H1 (cell line): ENCODE results near the gene R3HDM2. TPM values are rescaled to one million over a fixed set of nuclear protein-coding genes. Genes with fewer than 3 reads are reported as not detected.

Experiments
- CTCF ChIA-PET: fragments of 300-600 bp; sonication (Branson Sonifier 250); formaldehyde crosslinking; loops from one replicate; lab custom pipeline; 2021; ENCODE audit not compliant: partially characterized antibody; lab: Charles Lee
- POLR2A ChIA-PET: fragments of 300-600 bp; sonication (Branson Sonifier 250); formaldehyde crosslinking; loops from one replicate; lab custom pipeline; 2021; ENCODE audit warnings: inconsistent platforms; ENCODE audit not compliant: partially characterized antibody; lab: Charles Lee
- DNase-seq, 2 experiments: peaks; one replicate each; pipeline versions ENCODE4 v3.0.0 to v3.0.0-alpha.2; 2010 to 2022; ENCODE audit warnings: low spot score in 2 of 2, low read depth in 1 of 2, mixed read lengths in 1 of 2
- FAIRE-seq: peaks from 2 replicates; lab custom pipeline; 2011; peaks lifted over from hg19 to GRCh38; lab: Jason Lieb, UNC
- H2AFZ ChIP-seq: 2 replicates; pipeline ENCODE4 v1.8.1; 2012; ENCODE audit warnings: low read length, inconsistent platforms
- H2AK5ac ChIP-seq: 2 replicates; pipeline ENCODE4 v1.6.1; 2013; ENCODE audit warnings: low read depth, low read length
- H2BK120ac ChIP-seq: replicated peaks from 2 replicates; pipeline ENCODE3; 2013; ENCODE audit warnings: low read depth, low read length, inconsistent platforms
- H2BK12ac ChIP-seq: 2 replicates; pipeline ENCODE4 v1.6.1; 2013; ENCODE audit warnings: low read depth, low read length
- H2BK15ac ChIP-seq: 2 replicates; pipeline ENCODE4 v1.6.1; 2013; ENCODE audit warnings: low read length
- H2BK20ac ChIP-seq: 2 replicates; pipeline ENCODE4 v1.6.1; 2013; ENCODE audit warnings: low read length
- H2BK5ac ChIP-seq: 2 replicates; pipeline ENCODE4 v1.6.1; 2013; ENCODE audit warnings: low read depth, low read length
- H3K14ac ChIP-seq: 2 replicates; pipeline ENCODE4 v1.6.1; 2013; ENCODE audit warnings: inconsistent platforms; ENCODE audit not compliant: insufficient read length
- H3K18ac ChIP-seq: 2 replicates; pipeline ENCODE4 v1.6.1; 2013; ENCODE audit warnings: low read length; ENCODE audit errors: extremely low read depth
- H3K23ac ChIP-seq: 2 replicates; pipeline ENCODE4 v1.6.1; 2013; ENCODE audit warnings: inconsistent platforms; ENCODE audit not compliant: insufficient read length
- H3K23me2 ChIP-seq: 2 replicates; pipeline ENCODE4 v1.6.1; 2013; ENCODE audit warnings: low read depth, low read length
- H3K27ac ChIP-seq: 2 replicates; pipeline ENCODE4 v1.6.1; 2011; ENCODE audit warnings: low read depth, low read length, inconsistent platforms
- H3K27me3 ChIP-seq, 4 experiments: replicated peaks in 1 of 4; 1 replicate in 1 of 4; 2 replicates in 3 of 4; pipeline versions ENCODE4 v1.6.1 to v1.8.1; 2011 to 2013; ENCODE audit warnings: low read length in 3 of 4, mild to moderate bottlenecking in 3 of 4, inconsistent platforms in 2 of 4, mixed read lengths in 2 of 4, moderate library complexity in 1 of 4; ENCODE audit not compliant: control insufficient read depth in 3 of 4, insufficient read depth in 3 of 4; ENCODE audit errors: extremely low read depth in 1 of 4
- H3K36me3 ChIP-seq, 4 experiments: 2 replicates each; pipeline versions ENCODE4 v1.6.1 to v1.8.1; 2011 to 2013; ENCODE audit warnings: mild to moderate bottlenecking in 4 of 4, low read length in 3 of 4, moderate library complexity in 2 of 4, control low read depth in 1 of 4, inconsistent platforms in 1 of 4; ENCODE audit not compliant: insufficient read depth in 4 of 4, control insufficient read depth in 2 of 4
- H3K4ac ChIP-seq: replicated peaks from 2 replicates; pipeline ENCODE3; 2013; ENCODE audit warnings: low read length, low read depth, mixed read lengths, inconsistent platforms; ENCODE audit not compliant: insufficient read length
- H3K4me1 ChIP-seq, 4 experiments: replicated peaks in 1 of 4; 1 replicate in 1 of 4; 2 replicates in 3 of 4; pipeline versions ENCODE4 v1.6.1 to v1.8.1; 2011 to 2013; ENCODE audit warnings: low read length in 3 of 4, inconsistent platforms in 2 of 4, mixed read lengths in 1 of 4; ENCODE audit not compliant: insufficient read depth in 4 of 4, control insufficient read depth in 3 of 4
- H3K4me2 ChIP-seq, 2 experiments: 2 replicates each; pipeline versions ENCODE4 v1.6.1 to v1.8.1; 2011 to 2013; ENCODE audit warnings: low read depth in 2 of 2, low read length in 2 of 2, control low read depth in 1 of 2, inconsistent platforms in 1 of 2, mild to moderate bottlenecking in 1 of 2; ENCODE audit not compliant: insufficient read depth in 1 of 2
- H3K4me3 ChIP-seq, 4 experiments: fragments of 200-600, 300-600 bp in 1 of 4; sonication (generic), shearing (Covaris generic), sonication (Bioruptor Twin) in 1 of 4; 2 replicates each; pipeline versions ENCODE4 v1.5.1 to v1.8.1; 2011 to 2016; ENCODE audit warnings: low read length in 4 of 4, low read depth in 3 of 4, control low read depth in 2 of 4, inconsistent platforms in 2 of 4, mild to moderate bottlenecking in 2 of 4, mixed read lengths in 1 of 4, moderate library complexity in 1 of 4; ENCODE audit not compliant: insufficient read depth in 2 of 4; ENCODE audit errors: extremely low read depth in 1 of 4
- H3K56ac ChIP-seq: replicated peaks from 2 replicates; pipeline ENCODE3; 2013; ENCODE audit warnings: low read depth, mild to moderate bottlenecking, mixed read lengths, low read length, inconsistent platforms; ENCODE audit not compliant: insufficient read length
- H3K79me1 ChIP-seq: 2 replicates; pipeline ENCODE4 v1.6.1; 2013; ENCODE audit warnings: low read depth, low read length, control low read depth
- H3K79me2 ChIP-seq, 2 experiments: 2 replicates each; pipeline versions ENCODE4 v1.6.1 to v1.8.1; 2012 to 2013; ENCODE audit warnings: low read length in 2 of 2, mild to moderate bottlenecking in 2 of 2, inconsistent platforms in 1 of 2; ENCODE audit not compliant: insufficient read depth in 2 of 2, control insufficient read depth in 1 of 2
- H3K9ac ChIP-seq, 4 experiments: replicated peaks in 1 of 4; 1 replicate in 1 of 4; 2 replicates in 3 of 4; pipeline versions ENCODE4 v1.6.1 to v1.8.1; 2011 to 2013; ENCODE audit warnings: low read depth in 3 of 4, low read length in 3 of 4, control low read depth in 2 of 4, mild to moderate bottlenecking in 2 of 4, moderate library complexity in 2 of 4, inconsistent platforms in 1 of 4; ENCODE audit errors: extremely low read depth in 1 of 4
- H3K9me3 ChIP-seq, 2 experiments: 2 replicates each; pipeline versions ENCODE4 v1.6.1 to v1.8.1; 2012 to 2013; ENCODE audit warnings: mild to moderate bottlenecking in 2 of 2, moderate library complexity in 2 of 2, control low read depth in 1 of 2, inconsistent platforms in 1 of 2, low read depth in 1 of 2, low read length in 1 of 2, mixed read lengths in 1 of 2; ENCODE audit not compliant: insufficient read depth in 2 of 2
- H4K20me1 ChIP-seq, 2 experiments: replicated peaks in 1 of 2; 2 replicates each; pipeline versions ENCODE3 to v1.8.1; 2011 to 2013; ENCODE audit warnings: inconsistent platforms in 2 of 2, low read length in 2 of 2, mild to moderate bottlenecking in 1 of 2; ENCODE audit not compliant: insufficient read depth in 2 of 2, control insufficient read depth in 1 of 2
- H4K5ac ChIP-seq: 2 replicates; pipeline ENCODE4 v1.6.1; 2013; ENCODE audit warnings: low read length, low read depth, mixed read lengths, inconsistent platforms; ENCODE audit not compliant: insufficient read length
- H4K8ac ChIP-seq: 2 replicates; pipeline ENCODE4 v1.8.0; 2013; ENCODE audit warnings: mild to moderate bottlenecking, moderate library complexity, low read length, inconsistent platforms; ENCODE audit not compliant: insufficient read depth; ENCODE audit errors: extremely low read depth
- H4K91ac ChIP-seq: replicated peaks from 2 replicates; pipeline ENCODE3; 2013; ENCODE audit warnings: low read length, mixed read lengths, inconsistent platforms; ENCODE audit not compliant: insufficient read length
- CBX5 ChIP-seq: fragments of 300-800, 300-1000 bp; sonication (generic); IDR thresholded peaks from 2 replicates; pipeline ENCODE4 v1.7.1; 2016; ENCODE audit warnings: antibody characterized with exemption, low read length, low read depth
- FOSL1 ChIP-seq: IDR thresholded peaks from 2 replicates; pipeline ENCODE4 v1.6.1; 2011; ENCODE audit warnings: mild to moderate bottlenecking, low read depth, low read length, moderate library complexity; ENCODE audit not compliant: insufficient read depth
- MAFK ChIP-seq: IDR thresholded peaks from 2 replicates; pipeline ENCODE4 v1.6.1; 2012; ENCODE audit warnings: low read depth, mild to moderate bottlenecking, improper control_type of control experiment, low read length
- RFX5 ChIP-seq: IDR thresholded peaks from 2 replicates; pipeline ENCODE4 v1.6.1; 2011; ENCODE audit warnings: low read depth, low read length, improper control_type of control experiment, borderline replicate concordance
- SAP30 ChIP-seq: fragments of 300-600 bp; sonication (generic); IDR thresholded peaks from 2 replicates; pipeline ENCODE4 v1.7.1; 2012; ENCODE audit warnings: low read length, moderate library complexity, mild to moderate bottlenecking, inconsistent platforms; ENCODE audit not compliant: insufficient read depth, insufficient replicate concordance
- SIN3A ChIP-seq, 2 experiments: IDR thresholded peaks in 1 of 2; conservative IDR thresholded peaks in 1 of 2; 2 replicates each; pipeline ENCODE4 v1.6.1; 2011 to 2012; ENCODE audit warnings: low read length in 2 of 2, improper control_type of control experiment in 1 of 2, low read depth in 1 of 2, mild to moderate bottlenecking in 1 of 2
- SP2 ChIP-seq: IDR thresholded peaks from 2 replicates; pipeline ENCODE4 v1.6.1; 2012; ENCODE audit warnings: mild to moderate bottlenecking, low read length, inconsistent platforms
- SUZ12 ChIP-seq: fragments of 200-600 bp; sonication (generic); IDR thresholded peaks from 2 replicates; pipeline ENCODE4 v1.6.1; 2012; ENCODE audit warnings: mild to moderate bottlenecking, inconsistent platforms, low read length, moderate library complexity, mixed read lengths
- TCF12 ChIP-seq: IDR thresholded peaks from 2 replicates; pipeline ENCODE4 v1.6.1; 2011; ENCODE audit warnings: low read depth, mild to moderate bottlenecking, low read length
- USF2 ChIP-seq: IDR thresholded peaks from 2 replicates; pipeline ENCODE4 v1.6.1; 2011; ENCODE audit warnings: low read length, improper control_type of control experiment
- WGBS, 2 experiments: shearing (Covaris generic) in 1 of 2; methylation state at CpG; one replicate each; pipeline versions ENCODE4 v1.1.6 to v1.1.7; 2013 to 2015; ENCODE audit warnings: low lambda C conversion rate in 2 of 2, mixed read lengths in 2 of 2, inconsistent platforms in 1 of 2, low coverage in 1 of 2, missing lambda C conversion rate in 1 of 2; ENCODE audit not compliant: insufficient replicate concordance in 2 of 2, insufficient coverage in 1 of 2, insufficient read length in 1 of 2; ENCODE audit errors: extremely low coverage in 1 of 2, missing lambda C conversion rate in 1 of 2; 5-methylcytosine and 5-hydroxymethylcytosine counted together
- polyA plus RNA-seq, 7 experiments: library from polyadenylated mRNA; depleted of rRNA in 3 of 7; stranded (reverse) in 5 of 7; unstranded in 2 of 7; fragments of >200 nt in 5 of 7; fragments of 200-250 nt in 2 of 7; gene quantifications; 1 replicate in 5 of 7; 2 replicates in 1 of 7; 4 replicates in 1 of 7; pipeline versions ENCODE4 v1.2.1 to v1.2.3, GENCODE V29; 2011 to 2013; ENCODE audit warnings: missing spikeins in 2 of 7, mixed read lengths in 2 of 7
- total RNA-seq: library from RNA; stranded (reverse); fragmentation: NEBNext Ultra II Directional; extraction: Animal tissue kit (Norgen Biotek cat#: 25700); gene quantifications from 2 replicates; pipeline ENCODE4 v1.2.1, GENCODE V29; 2021

The R3HDM2 gene
- total and polyA plus RNA-seq, 2 of the 8 experiments (the other 6 are each of a cell fraction or from before 2014, with no cell fraction given), result 25.6 to 27.0 TPM

DNA sequence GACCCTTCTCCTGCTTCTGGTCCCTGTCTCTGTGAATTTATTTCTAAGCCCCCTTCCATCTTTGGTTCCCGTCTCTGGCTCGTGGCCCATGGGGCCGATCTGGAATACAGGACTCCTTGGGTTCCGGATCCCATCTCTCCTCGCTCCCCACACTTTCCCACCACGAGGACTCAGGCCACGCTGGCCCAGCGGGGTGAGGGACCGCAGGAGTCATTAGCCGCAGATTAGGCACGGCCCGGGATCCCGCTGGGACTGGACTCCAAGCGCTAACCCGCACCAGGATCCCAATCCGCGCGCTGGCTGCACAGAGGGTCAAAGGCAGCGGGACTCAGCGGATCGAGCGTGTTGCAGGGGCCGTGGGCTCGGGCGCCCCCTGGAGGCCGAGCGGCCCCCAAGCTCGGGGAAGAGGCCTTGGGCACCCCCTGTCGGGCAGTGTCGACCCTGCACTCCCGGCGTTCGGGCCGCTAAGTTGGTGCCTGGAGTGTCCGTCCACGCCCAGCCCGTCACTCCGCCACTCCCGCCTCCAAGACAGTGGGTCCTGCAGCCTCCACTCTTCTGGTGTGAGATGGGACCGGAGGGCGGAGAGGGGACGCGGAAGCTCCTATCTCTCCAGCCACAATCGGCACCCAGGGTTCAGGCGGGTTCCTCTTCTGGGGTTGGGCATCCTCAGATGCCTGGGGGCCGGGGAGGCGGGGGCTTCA lies 191.8 kb downstream of the R3HDM2 start:
- FAIRE-seq (no peak), DNase-seq (peak in 1 of 2 experiments; percentile 98)
- no peaks in the 10 kb centered on the region for H3K79me1 ChIP-seq
- H4K8ac ChIP-seq, result 0 out of 2 replicates have a peak overlapping the region, but pooled peaks have one; percentile 74
- H3K27ac ChIP-seq, result no peak overlapping the region
- H2BK12ac ChIP-seq, result peak overlapping the region; percentile 99
- H2AFZ ChIP-seq, result no peak overlapping the region; the same call in 1 of the 2 replicates
- H3K56ac ChIP-seq, result no peak overlapping the region
- no peak overlapping the region for H4K91ac ChIP-seq
- peak overlapping the region; percentile 42 to 67 (median 54) for H3K4me3 ChIP-seq
- H3K18ac ChIP-seq, result peak overlapping the region; percentile 84
- no peak overlapping the region; the same call in 1 of the 2 replicates for H2AK5ac ChIP-seq
- H3K23ac ChIP-seq, result no peak overlapping the region
- peak overlapping the region; percentile 89 to 91 for H3K4me2 ChIP-seq
- H2BK120ac ChIP-seq, result no peak overlapping the region
- no peak overlapping the region for H2BK5ac ChIP-seq
- H3K14ac ChIP-seq, result no peak overlapping the region
- H3K9me3 ChIP-seq, result no peaks in the 10 kb centered on the region
- POLR2A ChIA-PET, result interaction anchor here (0.8 to 23.7 kb wide), 11 partner anchors 9 to 220 kb away, joined by 3 to 852 read pairs (median 14); partner anchors contain the start of genes INHBE, LRP1, NXPH4 and SHMT2
- peak overlapping the region in 1 of 4 experiments; percentile 45; a peak in 3 of 7 replicates for H3K9ac ChIP-seq
- H3K23me2 ChIP-seq, result peaks cover 26% of the 10 kb centered on the region
- H2BK15ac ChIP-seq, result peak overlapping the region; percentile 88; the same call in 1 of the 2 replicates
- CTCF ChIA-PET, result interaction anchor here (0.8 to 27.9 kb wide), 11 partner anchors 8 to 217 kb away, joined by 3 to 726 read pairs (median 5); partner anchors contain the start of genes GLI1, INHBE, NXPH4 and SHMT2
- peaks cover 15 to 20% of the 10 kb centered on the region in 2 experiments for H4K20me1 ChIP-seq
- no peak overlapping the region for H3K4ac ChIP-seq
- no peaks in the 10 kb centered on the region for H3K79me2 ChIP-seq
- 2% methylated on average over 47 of the region's 47 CpGs; no CpG with 5 or more reads in 1 of the 2 experiments for WGBS, 2 experiments
- H3K36me3 ChIP-seq, result peaks cover 3 to 7% (median 5%) of the 10 kb centered on the region in 4 experiments; a peak in 6 of 8 replicates
- peaks cover 6 to 68% (median 45%) of the 10 kb centered on the region in 4 experiments for H3K4me1 ChIP-seq
- H2BK20ac ChIP-seq, result no peak overlapping the region
- H3K27me3 ChIP-seq, result peaks cover 59 to 80% (median 74%) of the 10 kb centered on the region in 4 experiments
- no peak overlapping the region for H4K5ac ChIP-seq
- no peak for TF ChIP-seq USF2
- TF ChIP-seq CBX5, result no peak
- peak in 1 of 2 experiments; percentile 55; a peak in 1 of 4 replicates for TF ChIP-seq SIN3A (conservative IDR thresholded peaks at IDR 0.05 in 1 of 2, IDR thresholded peaks at IDR 0.05 in 1 of 2; ENCODE audit: low read depth in 1 of 2, low read length in 2 of 2)
- peak; percentile 42; the same call in 1 of the 2 replicates for TF ChIP-seq TCF12
- no peak for TF ChIP-seq FOSL1
- no peak for TF ChIP-seq SP2
- no peak for TF ChIP-seq SUZ12
- TF ChIP-seq SAP30, result no peak
- no peak for TF ChIP-seq RFX5
- TF ChIP-seq MAFK, result no peak
